ENCODE results near the gene EP400. TPM values are rescaled to one million over a fixed set of nuclear protein-coding genes. Genes with fewer than 3 reads are reported as not detected.
"Not testable (repeated sequence)": the region's sequence is repeated elsewhere in the genome, so short reads cannot be mapped to it uniquely, and the experiment has no call there.

EP400 gene
- total and polyA plus RNA-seq, 2 of the 13 experiments (the other 11 are each of a cell fraction or from before 2014, with no cell fraction given) = 4.9 to 5.0 TPM

GRCh38 chr12:132102297-132102696 is 152.6 kb downstream of the EP400 start:
- intact Hi-C loops (cut with micrococcal nuclease; ENCODE audit: unreplicated experiment) = no loop called here
- Histone ChIP-seq H3K9me3 (ENCODE audit: low read length) (no peaks in the 10 kb centered on the region), H3K36me3 (replicated peaks in 1 of 2; ENCODE audit: control insufficient read depth in 1 of 2, insufficient read depth in 2 of 2, low read length in 2 of 2) (peaks cover 3 to 29% of the 10 kb centered on the region in 2 experiments; a peak in 3 of 5 replicates), H3K4me1 (ENCODE audit: insufficient read depth, low read length) (no peaks in the 10 kb centered on the region), H3K79me2 (ENCODE audit: insufficient read depth, low read length) (no peaks in the 10 kb centered on the region), H2AFZ (ENCODE audit: low read length) (no peak overlapping the region), H3K9ac (ENCODE audit: insufficient read depth, low read depth, low read length) (no peak overlapping the region), H3K27ac (ENCODE audit: extremely low read length, insufficient read depth, low read length) (no peak overlapping the region), H3K27me3 (ENCODE audit: control insufficient read depth in 1 of 2, insufficient read depth in 2 of 2, low read length in 2 of 2) (no peaks in the 10 kb centered on the region), H3K4me3 (replicated peaks in 1 of 3; ENCODE audit: insufficient read depth in 1 of 3, low read depth in 2 of 3, low read length in 3 of 3) (no peak overlapping the region), H4K20me1 (ENCODE audit: insufficient read depth, low read length) (peaks cover 4% of the 10 kb centered on the region; the same call in 1 of the 2 replicates), H3K4me2 (ENCODE audit: low read depth, low read length) (no peak overlapping the region)
- DNase-seq (ENCODE audit: low spot score) = no peak
- TF ChIP-seq SNAPC2 (CRISPR knock-in tag; IDR thresholded peaks at IDR 0.05) (no peak), HES4 (CRISPR knock-in tag; IDR thresholded peaks at IDR 0.05; ENCODE audit: borderline replicate concordance) (no peak), ZNF543 (CRISPR knock-in tag; IDR thresholded peaks at IDR 0.05) (no peak), ZMYM2 (CRISPR knock-in tag; IDR thresholded peaks at IDR 0.05) (no peak), HOXA3 (CRISPR knock-in tag; IDR thresholded peaks at IDR 0.05) (no peak), ERF (CRISPR knock-in tag; IDR thresholded peaks at IDR 0.05) (no peak), ZBTB3 (CRISPR knock-in tag; IDR thresholded peaks at IDR 0.05; ENCODE audit: borderline replicate concordance, low read depth) (no peak), NCOA5 (CRISPR knock-in tag; IDR thresholded peaks at IDR 0.05) (no peak), FLYWCH1 (CRISPR knock-in tag; IDR thresholded peaks at IDR 0.05) (no peak)
- ChIA-PET CTCF (ENCODE audit: low intra/inter-chr PET ratio, low total read pairs) (no interaction called here), POLR2A (no interaction called here)
- no peak for FAIRE-seq
- in situ Hi-C loops (cut with HindIII; ENCODE audit: extremely low pct_ligation_motif_present, low pct_unique_long_range_greater_than_20kb) = no loop called here
- ATAC-seq = no peak
- BruUV-seq (replicated peaks) = no TSS peak
- WGBS (ENCODE audit: low lambda C conversion rate) = 99% methylated on average over 8 of the region's 9 CpGs

DNA sequence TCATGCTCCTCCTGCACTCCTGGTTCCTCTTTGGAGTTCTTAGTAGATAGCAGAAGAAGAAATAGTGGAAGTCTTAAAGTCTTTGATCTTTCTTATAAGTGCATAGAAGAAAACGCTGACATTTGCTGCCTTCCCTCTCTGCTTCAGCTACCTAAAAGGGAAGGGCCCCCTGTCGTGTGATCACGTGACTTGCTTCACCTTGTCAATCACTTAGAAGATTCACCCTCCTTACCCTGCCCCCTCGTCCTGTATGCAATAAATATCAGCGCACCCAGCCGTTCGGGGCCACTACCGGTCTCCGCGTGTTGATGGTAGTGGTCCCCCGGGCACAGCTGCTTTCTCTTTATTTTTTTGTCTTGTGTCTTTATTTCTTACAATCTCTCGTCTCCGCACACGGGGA is 153.3 kb downstream of the EP400 start:
- H3K79me2 ChIP-seq (ENCODE audit: insufficient read depth, low read length); intact Hi-C loops (cut with micrococcal nuclease; ENCODE audit: unreplicated experiment); H3K9ac ChIP-seq (ENCODE audit: insufficient read depth, low read depth, low read length); H4K20me1 ChIP-seq (ENCODE audit: insufficient read depth, low read length); ATAC-seq; CTCF ChIA-PET (ENCODE audit: low intra/inter-chr PET ratio, low total read pairs); H3K27ac ChIP-seq (ENCODE audit: extremely low read length, insufficient read depth, low read length); H3K27me3 ChIP-seq (ENCODE audit: control insufficient read depth in 1 of 2, insufficient read depth in 2 of 2, low read length in 2 of 2); H3K9me3 ChIP-seq (ENCODE audit: low read length); DNase-seq (ENCODE audit: low spot score); H3K4me3 ChIP-seq (replicated peaks in 1 of 3; ENCODE audit: insufficient read depth in 1 of 3, low read depth in 2 of 3, low read length in 3 of 3); H2AFZ ChIP-seq (ENCODE audit: low read length); H3K4me2 ChIP-seq (ENCODE audit: low read depth, low read length); FAIRE-seq; BruUV-seq (replicated peaks); H3K4me1 ChIP-seq (ENCODE audit: insufficient read depth, low read length); in situ Hi-C loops (cut with HindIII; ENCODE audit: extremely low pct_ligation_motif_present, low pct_unique_long_range_greater_than_20kb); POLR2A ChIA-PET: not testable (repeated sequence)
- peaks cover 3 to 30% of the 10 kb centered on the region in 2 experiments; a peak in 3 of 5 replicates for H3K36me3 ChIP-seq (replicated peaks in 1 of 2; ENCODE audit: control insufficient read depth in 1 of 2, insufficient read depth in 2 of 2, low read length in 2 of 2)
- WGBS (ENCODE audit: low lambda C conversion rate) = 97% methylated on average over 14 of the region's 14 CpGs
